ENCODE results near the gene ACKR3.

ACKR3 gene

DNA sequence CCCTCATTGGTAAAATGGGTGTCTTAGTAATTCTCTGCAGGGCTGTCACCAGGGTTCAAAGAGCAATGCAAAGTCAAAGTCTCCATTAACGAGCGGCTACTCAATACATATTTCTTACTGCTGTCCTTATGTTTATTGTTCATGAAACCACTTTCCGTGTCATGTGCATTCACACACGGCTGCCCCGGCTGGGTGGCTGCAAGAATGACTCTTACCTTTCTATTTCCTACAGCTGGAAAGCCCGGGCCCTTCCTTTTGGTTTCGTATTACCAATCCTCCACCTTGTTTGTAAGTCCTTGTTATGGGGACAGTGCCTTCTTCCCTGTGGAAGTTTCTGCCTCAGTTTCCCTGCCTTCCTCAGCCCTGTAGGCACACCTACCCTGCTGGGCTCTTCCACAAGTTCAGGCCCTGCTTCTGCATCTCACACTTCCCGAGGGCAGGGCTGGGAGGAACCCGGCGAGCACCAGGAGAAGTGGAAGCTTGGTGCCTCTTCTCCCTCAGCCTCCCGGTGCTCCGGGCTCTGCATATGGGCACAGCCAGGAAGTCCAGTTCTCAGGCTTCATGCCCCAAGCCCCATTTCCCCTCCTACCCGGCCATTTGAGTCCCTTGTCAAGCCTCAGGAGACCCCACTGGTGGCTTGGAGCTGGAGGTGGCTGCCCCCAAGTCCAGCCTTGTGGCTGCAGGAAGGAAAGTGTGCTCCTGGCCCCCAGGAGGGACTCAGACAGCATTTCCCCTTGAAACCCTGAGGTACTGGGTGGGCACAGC lies 18.7 kb upstream of the ACKR3 start:
- FAIRE-seq, result no peak

DNA sequence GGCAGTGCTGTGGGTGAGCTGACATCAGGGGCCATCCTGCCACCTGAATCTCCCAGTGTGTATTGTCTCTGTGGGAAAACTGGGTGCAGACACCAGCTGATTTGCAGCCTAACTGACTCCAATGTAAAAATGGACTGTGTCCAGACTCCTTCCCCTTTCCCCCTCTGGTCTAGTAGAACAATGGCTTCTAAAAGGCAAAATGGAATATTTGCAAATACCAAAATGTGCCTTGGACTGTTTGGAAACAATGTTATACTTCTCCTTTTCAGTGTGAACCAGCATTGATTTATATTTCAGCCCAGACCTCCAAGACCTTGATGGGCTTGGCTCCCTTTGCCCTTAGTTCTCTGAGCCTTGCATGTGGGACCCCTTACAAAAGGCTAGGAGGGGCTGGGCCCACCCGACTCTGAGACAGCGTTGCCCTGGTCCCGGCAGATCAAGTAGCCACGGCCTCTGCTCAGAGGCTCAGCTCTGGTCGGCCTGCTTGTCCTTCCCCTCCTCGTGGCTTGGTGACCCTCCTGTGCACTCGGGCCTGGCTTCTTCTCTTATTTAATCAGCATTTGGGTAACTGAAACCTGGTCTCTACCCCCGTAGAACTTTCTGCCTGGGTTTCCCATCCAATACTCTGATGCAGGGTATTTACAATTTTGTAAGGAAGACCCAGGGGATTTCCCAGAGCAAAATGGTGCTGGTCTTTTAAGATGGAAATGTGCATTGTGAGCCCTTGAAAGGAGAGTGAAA lies 18.0 kb upstream of the ACKR3 start:
- FAIRE-seq, result no peak

DNA sequence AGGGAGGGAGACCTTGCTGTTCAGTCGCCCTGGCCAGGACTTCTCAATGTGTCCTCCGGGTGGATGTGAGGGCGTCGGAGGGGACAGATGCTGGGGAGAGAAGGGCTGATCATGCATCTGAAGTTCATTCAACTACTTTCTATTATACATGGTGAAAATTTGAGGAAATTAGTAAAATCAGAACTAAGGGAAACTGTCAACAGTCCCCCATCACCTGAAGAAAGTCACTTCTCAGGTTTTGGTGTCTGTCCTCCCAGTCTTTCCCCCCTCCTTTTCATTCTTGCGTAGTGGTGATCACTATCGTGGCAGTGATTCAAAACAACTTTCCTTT lies 17.4 kb upstream of the ACKR3 start:
- no peak for FAIRE-seq

DNA sequence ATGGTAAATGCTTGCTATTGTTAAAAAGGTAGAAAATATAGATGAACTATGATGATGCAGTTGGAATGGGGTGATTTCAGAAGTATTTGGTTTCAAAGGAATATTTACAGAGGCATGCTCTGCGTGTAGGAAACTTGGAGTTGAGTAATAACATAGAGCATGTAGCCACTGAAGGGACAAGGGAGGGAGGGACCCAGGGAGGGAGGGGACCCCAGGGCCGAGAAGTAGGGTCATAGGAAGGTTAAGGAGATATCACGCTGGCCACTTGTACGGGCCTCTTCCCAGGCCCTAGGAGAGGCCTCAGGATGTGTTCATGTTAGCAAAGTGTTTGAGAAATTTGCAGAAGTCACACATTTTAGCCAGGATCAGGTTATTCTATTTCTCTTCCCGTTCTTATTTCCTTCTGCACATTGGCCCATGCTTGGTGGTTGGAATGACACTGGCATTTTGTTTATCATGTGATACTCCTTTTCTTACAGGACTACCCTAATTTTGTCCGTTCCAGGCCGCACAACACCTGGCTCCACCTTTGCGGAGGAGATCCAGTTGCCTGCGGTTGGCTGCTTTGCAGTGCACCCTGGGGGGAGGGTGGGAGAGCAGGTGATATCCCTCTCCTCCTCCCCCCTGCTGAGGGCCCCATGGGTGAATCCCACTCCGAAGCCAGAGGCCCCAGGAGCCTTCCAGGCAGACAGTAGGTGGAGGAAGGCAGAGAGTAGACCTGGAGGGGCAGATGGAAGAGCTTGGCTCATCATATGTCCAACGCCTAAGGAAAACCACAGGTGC lies 16.9 kb upstream of the ACKR3 start:
- FAIRE-seq, result no peak

DNA sequence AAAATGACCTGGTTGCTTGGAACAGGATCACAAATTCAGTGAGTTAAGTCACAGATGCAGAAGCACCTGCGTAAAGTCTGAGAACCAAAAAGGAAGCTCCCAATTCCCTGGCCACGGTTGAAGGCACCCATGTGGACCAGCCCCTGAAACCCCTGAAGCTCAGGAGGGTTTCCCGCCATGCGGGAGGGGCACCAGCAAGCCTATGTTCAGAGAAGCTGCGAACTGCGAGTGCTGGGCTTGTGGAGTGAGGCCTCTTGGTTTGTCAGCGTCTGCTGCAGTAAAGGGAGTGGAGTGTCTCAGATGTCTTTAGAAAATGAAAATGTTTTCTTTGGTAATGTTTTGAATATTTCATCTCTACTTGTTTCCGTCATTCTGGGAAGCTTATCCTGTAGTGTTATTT lies 16.1 kb upstream of the ACKR3 start:
- FAIRE-seq, result no peak

DNA sequence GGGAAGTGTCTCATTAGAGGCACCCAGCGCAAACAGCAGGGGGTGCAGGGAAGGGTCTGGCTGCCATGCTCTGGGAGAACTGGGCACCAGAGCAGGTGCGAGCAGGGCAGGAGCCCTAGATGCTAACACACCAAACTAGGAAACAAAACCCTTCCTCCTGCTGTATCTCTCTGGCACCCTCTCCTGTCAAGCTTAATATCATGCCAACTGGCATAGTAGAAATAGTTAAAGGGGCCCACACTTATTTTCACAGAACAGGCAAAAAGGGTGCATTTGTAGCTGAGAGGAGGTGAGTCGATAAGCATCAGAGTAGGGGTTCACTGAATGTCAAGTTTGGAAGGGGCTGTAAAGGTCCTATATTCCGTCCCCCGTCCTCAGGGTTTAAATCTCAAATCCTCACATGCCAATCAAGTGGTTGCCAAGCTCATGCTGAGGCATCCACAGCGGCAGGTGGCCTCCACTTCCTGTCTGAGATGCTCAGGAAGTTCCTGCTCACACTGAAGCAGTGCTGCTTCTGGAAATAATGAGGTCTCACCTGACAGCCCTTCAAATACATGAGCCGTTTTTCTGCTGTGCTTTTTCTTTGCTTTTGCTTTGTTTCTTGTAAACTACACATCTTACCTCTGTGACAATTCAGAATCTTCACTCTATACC lies 14.9 kb upstream of the ACKR3 start:
- no peak for FAIRE-seq

DNA sequence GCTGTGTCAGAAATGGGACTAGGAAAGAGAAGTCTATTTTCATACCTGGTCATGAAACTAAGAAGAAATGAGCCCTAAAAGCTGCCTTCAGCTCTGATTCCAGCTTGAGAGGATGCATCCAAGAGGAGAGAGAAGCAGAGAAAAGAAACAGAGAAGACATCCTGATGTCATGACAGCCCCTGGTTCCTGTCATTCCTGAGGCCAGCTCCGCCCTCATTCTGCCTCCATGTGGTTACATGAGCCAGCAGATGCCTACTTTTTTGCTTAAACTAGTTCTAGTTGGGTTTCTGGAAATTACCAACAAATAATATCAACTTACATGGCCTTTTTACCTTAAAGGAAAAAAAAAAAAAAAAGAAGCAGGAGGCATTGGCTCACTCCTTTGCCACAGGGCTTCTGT lies 14.1 kb upstream of the ACKR3 start:
- no peak for FAIRE-seq

DNA sequence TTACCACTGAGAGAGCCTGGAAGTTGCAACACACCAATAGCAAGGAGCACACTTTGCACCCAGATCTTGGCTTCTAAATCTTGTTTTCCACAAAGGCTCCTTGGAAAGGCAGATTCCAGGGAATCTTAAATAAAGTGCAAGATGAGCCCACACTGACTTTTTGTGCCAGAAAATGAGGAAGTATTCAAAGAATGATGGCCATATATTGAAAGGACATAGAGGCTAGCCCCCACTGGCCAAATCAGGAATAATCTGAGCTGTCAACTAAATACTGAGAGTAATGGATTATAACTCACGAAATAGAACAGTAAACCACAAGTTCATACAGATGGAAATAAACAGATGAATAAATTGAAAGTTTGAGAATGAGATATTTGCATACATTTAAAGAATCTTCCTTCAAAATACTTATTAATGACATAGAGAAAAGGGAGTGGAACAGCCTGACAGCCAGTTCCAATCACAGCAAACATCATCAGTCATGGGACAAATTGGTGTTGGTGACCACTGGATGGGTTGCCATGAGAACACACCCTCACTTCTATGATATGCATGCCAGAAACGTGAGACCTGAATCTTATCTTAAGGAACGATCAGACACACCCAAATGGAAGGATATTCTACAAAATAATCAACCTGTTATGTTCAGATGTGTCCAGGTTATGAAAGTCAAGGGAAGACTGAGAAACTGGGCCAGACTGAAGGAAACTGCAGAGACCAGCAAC lies 12.2 kb upstream of the ACKR3 start:
- FAIRE-seq, result no peak

DNA sequence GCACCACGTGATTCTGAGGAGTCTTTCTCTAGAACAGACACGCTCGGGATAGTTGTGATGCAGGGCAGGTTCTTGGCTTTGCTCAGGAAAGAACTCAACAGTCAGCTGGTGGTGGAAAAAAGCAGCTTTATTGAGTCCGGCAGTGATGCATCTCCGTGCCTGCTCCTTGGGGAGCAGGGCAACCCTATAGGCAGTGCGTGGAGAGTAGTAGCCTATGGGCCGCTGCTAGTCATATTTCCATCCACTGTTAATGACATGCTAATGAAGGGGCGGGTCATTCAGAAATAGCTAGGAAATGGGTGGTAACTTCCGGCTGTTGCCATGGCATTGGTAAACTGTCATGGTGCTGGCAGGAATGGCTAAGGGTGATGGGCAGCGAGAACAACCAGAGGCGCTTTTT lies 11.6 kb upstream of the ACKR3 start:
- no peak for FAIRE-seq

DNA sequence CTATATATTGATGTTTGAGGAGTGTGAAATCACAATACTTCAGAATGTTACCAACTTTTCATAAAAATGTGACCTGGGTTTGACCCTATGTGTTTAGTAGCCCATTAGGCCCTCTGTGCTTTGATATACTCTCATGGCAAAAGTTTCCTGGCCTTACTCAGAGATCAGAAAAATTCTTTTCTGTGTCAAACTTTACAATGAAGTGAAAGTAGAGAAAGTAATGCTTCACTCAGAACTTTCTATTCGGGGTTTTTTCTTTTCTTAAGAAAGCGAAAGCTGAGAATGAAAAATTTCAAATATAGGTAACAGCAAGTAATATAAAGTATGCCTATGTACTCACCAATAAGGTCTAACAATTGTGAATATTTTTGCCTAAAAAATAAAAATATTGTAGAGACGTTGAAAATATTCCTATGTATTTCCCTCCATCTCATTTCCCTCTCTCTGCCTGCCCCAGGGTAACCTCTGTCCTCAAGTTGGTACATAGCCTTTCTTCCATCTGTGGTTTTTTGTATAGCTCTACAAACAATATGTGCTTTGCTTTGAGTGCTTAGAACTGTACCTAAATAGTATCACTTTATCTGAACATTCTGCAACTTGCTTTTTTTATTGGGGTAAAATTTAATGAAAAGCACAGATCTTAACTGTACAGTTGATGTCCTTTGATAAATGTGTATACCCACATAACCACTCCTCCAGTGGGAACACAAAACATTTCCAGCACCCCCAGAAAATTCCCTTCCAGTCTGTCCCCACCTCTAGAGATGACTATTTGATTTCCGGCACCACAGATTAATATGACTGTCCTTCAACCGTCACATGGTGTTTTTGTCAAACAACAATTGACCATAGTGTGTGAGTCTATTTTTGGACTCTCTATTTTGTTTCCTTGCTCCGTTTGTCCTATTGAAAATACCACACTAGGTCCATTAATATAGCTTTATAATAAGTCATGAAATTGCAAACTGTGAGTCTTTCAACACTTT lies 10.3 kb upstream of the ACKR3 start:
- FAIRE-seq, result no peak

DNA sequence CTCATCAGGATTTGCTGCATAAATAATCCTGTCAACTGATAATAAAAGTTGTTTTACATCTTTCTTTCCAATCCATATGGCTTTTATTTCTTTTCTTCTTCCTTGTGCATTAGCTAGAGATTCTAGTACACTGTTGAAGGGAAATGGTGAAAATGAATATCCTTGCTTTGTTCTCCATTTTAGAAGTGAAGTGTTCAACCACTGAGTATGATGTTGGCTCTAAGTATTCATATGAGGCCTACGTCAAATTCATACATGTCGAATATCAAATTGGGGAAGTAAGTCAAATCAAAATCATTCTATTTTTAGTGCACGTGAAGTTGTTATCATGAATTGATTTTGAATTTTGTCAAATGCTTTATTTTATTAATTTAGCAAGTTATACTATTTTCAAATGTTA lies 7.8 kb upstream of the ACKR3 start:
- FAIRE-seq, result no peak

DNA sequence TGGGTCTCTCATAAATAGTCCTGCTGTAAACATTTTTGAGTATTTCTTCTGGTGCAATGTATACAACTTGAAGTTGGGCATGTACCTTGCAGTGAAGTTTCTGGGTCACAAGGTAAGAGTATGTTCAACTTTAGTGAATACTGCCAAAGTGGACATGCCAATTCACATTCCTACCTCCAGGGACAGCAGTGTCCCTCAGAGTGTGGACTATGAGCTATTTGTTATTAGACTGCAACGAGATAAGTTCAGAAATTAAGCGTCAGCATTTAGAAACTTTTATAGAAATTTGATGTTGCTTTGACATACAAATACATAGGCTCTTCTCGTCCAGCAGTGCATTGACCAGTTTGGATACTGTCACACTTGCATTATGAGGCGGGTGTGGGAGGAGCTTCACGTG lies 7.2 kb upstream of the ACKR3 start:
- FAIRE-seq, result no peak

DNA sequence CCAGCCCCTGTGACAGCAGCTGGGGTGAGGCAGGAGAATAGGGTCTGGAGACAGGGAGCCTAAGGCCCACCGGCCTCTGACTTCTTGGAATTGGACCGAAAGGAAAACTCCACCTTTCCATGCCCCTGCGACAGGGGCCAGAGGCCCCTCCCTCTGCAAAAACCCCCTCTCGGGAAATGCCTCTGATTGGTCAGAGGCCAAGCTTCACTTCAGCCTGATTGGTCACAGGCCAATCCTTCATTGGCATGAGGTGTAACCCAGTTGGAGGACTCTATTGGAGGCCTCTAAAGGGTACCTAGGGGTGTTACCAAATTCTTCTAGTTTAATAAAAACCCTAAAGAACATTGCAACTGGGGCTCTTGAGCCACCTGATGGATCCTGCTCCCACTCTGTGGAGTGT lies 5.7 kb upstream of the ACKR3 start:
- FAIRE-seq, result no peak

DNA sequence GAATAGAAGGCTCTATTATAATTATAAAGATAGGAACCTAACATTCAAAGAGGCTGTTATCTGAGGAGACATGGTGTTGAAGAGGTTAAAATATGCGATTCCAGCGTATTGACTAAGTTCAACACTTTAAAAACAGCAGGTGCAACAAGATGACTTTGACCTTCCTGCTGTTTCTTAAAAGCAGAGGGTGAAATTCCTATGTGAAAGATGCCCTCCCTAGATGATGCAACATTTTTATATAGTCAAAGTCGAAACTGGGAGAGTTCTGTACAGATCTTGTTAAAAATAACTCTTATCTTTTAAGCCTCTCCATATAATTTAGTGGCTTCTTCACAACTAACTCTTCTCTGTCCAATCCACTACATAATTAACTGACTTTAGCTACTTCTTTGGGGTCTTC lies 4.4 kb upstream of the ACKR3 start:
- FAIRE-seq, result no peak

DNA sequence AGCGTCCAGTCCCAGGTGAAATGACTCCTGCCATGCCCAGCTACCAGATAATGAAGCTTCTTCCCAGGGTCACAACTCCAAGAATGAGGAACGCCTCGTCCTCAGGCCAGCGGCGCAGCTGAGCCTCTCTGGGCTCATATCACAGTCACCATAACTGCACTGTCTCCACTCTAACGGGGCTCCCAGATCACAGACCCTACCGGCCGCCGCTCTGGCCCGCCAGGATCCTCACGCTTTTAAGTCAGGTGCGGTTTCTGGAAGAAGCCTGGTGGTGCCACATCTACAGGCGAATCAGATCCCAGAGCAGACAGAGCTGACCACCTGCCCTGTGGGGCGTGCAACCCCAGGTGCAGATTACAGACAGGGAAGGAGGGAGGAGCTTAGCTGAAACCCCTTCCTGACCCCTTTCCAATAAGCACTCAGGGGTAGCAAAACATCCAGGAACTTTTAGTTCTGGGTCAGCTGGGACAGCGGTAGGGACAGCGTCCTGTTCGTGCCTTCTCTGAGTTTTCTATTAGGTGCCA lies 3.7 kb upstream of the ACKR3 start:
- FAIRE-seq, result no peak

DNA sequence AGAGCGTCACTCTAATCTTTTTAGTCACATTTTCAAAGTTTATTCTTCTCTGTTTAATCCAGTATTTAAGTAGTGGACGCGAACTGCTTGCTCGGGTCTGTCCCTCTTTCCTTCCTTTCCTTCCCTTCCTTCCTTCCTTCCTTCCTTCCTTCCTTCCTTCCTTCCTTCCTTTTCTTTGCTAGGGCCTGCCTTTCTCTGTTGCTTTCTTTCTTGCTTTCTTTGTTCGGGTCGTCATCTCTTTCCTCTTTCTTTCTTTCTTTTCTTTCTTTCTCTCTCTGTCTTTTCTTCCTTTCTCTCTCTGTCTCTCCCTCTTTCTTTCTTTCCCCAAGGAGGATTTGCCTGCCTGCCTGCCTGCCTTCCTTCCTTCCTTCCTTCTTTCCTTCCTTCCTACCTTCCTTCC lies 3.0 kb upstream of the ACKR3 start:
- no peak for FAIRE-seq

DNA sequence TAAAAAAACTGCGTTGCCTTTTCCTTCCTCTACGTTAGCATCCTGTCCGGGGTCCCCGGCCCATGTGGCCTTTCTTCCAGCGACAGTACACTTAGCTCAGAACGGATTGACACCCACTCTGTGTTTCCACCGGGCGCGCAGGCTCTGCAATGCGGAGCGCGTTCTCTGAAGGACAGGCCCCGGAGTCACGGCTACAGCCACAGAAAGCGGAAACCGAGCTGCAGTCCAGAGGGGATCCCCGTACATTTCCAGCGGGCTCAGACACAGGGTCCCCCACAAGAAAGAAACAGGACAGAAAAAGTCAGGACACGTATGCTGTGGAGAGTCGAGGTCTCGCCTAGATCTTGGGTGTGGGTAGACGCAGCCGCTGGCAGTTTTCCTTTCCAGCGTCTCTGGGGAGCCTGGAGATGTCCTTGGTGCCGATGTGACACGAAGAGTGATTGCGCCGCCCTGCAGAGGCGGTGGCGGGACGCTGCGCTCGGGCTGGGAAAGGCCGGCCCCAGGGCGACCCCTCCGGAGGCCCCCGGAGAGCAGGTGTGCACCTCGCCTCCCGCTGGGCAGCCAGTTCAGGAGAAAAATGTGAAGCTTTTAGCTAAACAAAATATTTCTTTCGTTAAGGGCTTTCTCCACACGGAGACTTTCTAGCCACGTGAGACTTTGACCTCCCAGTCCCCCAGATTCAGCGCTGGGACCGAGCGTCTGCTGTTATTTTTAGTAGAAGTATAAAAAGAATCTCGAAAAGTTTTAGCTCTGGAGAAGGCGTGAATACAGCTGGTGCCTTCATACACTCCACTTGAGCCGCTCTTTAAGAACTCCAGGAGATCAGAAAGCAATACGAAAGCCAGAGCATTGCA lies 1.3 kb upstream of the ACKR3 start:
- no peak for FAIRE-seq

DNA sequence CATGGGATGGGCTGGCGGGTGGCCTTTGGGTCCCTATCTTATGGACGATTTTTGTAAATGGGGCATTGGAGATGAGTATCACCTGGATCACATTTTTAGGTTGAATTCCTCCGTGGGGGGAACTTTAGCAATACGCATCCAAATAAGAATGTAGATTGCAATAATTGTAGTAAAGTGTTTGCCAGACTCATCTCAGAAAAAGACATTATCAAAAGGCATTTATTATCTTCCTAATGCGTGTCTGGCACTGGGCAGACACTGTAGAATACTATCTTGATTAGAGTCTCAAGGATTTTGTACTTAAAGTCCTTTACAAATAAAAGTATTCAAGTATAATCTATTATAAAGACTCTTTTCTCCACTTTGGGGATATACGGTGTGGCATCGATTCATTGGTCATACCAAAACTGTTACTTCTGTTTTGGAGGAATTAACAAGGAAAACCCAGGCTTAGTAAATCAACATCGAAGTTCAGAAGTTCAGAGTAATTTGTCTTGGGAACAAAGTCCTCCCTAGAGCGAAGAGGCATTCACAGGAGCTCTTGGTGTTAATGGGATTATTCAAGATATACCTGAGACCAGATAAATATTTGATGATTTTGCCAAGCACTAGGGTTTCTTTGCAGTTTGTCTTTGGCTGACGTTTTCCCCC lies 578 bp upstream of the ACKR3 start:
- no peak for FAIRE-seq

DNA sequence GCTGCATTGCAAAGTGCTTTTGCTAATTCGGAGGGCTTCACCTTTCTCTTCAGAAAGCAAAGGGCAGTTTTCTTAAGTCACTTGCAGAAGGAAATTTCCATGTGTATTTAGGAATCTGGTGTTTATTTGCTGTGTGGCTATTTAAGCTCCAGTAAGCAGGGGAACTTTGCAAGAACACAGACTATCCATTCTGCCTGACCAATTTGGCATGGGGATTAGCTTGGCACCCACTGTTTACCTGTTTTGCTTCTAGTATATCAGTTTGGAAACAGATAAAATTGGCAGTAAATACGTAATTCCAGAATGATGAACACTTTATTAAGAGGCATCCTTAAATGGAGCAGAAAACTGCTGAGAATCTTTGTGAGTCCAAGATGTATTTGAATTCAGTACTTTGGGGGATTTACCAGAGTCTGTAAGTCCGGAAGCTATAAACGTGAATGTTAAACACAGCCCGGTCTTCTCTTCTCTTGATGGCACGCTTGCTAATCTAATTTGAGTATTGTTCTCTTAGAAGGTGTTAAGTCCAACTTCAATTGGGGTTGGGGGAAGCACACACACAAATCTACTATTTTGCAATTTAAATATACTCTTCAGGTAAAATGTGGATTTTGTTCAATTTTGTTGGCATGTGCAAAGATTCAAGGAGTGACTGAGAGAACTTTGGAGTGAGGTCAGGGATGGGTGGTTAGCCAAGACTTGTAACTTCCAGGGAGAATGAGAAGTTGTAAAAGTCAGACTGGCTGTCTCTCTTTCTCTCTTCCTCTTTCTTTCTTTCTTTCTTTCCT lies 650 bp downstream of the ACKR3 start:
- no peak for FAIRE-seq
